ENCODE data around the gene FUCA1.

GRCh38 chr1:23869051-23869450, 961 bp upstream of the FUCA1 start:
- TF ChIP-seq POLR2AphosphoS5 (IDR thresholded peaks at IDR 0.05; ENCODE audit: low read depth, low read length) (no peak), TCF7L2 (IDR thresholded peaks at IDR 0.05; ENCODE audit: low read depth, low read length) (no peak), SIN3A (IDR thresholded peaks at IDR 0.05; ENCODE audit: borderline replicate concordance, insufficient read depth, low read depth, low read length) (no peak)
- TF ChIP-seq, protein P1, sequence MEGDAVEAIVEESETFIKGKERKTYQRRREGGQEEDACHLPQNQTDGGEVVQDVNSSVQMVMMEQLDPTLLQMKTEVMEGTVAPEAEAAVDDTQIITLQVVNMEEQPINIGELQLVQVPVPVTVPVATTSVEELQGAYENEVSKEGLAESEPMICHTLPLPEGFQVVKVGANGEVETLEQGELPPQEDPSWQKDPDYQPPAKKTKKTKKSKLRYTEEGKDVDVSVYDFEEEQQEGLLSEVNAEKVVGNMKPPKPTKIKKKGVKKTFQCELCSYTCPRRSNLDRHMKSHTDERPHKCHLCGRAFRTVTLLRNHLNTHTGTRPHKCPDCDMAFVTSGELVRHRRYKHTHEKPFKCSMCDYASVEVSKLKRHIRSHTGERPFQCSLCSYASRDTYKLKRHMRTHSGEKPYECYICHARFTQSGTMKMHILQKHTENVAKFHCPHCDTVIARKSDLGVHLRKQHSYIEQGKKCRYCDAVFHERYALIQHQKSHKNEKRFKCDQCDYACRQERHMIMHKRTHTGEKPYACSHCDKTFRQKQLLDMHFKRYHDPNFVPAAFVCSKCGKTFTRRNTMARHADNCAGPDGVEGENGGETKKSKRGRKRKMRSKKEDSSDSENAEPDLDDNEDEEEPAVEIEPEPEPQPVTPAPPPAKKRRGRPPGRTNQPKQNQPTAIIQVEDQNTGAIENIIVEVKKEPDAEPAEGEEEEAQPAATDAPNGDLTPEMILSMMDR (IDR thresholded peaks at IDR 0.05), result no peak
- TF ChIP-seq, protein P2, sequence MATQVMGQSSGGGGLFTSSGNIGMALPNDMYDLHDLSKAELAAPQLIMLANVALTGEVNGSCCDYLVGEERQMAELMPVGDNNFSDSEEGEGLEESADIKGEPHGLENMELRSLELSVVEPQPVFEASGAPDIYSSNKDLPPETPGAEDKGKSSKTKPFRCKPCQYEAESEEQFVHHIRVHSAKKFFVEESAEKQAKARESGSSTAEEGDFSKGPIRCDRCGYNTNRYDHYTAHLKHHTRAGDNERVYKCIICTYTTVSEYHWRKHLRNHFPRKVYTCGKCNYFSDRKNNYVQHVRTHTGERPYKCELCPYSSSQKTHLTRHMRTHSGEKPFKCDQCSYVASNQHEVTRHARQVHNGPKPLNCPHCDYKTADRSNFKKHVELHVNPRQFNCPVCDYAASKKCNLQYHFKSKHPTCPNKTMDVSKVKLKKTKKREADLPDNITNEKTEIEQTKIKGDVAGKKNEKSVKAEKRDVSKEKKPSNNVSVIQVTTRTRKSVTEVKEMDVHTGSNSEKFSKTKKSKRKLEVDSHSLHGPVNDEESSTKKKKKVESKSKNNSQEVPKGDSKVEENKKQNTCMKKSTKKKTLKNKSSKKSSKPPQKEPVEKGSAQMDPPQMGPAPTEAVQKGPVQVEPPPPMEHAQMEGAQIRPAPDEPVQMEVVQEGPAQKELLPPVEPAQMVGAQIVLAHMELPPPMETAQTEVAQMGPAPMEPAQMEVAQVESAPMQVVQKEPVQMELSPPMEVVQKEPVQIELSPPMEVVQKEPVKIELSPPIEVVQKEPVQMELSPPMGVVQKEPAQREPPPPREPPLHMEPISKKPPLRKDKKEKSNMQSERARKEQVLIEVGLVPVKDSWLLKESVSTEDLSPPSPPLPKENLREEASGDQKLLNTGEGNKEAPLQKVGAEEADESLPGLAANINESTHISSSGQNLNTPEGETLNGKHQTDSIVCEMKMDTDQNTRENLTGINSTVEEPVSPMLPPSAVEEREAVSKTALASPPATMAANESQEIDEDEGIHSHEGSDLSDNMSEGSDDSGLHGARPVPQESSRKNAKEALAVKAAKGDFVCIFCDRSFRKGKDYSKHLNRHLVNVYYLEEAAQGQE (IDR thresholded peaks at IDR 0.05; ENCODE audit: insufficient read depth in 1 of 2, low read depth in 2 of 2, low read length in 1 of 2), result no peak
